GM21529 (cell line): Measurements from ENCODE around the gene NPM3.
"Not testable (repeated sequence)": the region's sequence is repeated elsewhere in the genome, so short reads cannot be mapped to it uniquely, and the experiment has no call there.

Experiments
- ATAC-seq: cut with Tn5 transposase; IDR thresholded peaks from one replicate; pipeline ENCODE4 v1.9.1; 2021; ENCODE audit not compliant: unreplicated experiment

Gene NPM3

GRCh38 chr10:101807158-101807557, 23.9 kb upstream of the NPM3 start:
- no peak for ATAC-seq

- ATAC-seq = no peak
Measured at GRCh38 chr10:101803511-101803910, 20.3 kb upstream of the NPM3 start.

DNA sequence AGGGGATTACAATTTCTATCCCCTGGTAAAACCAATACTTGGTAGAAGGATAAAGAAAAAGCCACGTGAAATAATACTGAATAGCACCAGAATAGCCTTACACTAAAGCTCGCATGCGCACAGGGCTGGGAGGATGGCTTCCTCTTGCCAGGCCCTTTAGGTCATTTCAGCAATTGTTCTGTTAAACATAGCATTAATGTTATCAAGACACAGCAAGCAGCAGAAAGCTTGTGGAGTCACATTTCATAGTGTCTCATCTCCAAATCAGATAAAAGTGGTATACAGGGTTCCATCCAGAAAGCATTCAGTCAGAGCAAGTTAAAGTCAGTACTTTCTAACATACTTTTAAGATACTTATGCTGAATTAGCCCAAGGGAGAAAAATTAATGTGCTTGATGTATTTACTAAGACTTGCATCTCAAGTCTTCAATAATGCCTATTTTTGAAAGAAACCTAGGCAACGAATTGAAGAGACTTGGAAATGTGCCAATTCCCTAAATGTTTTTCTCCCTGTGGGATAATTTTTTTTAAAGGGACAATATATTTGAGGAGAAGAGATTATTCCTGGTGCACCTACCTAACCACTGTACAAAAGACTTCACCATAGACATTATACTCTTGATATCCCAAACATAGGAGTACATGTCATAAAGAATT, 14.3 kb upstream of the NPM3 start:
- ATAC-seq = no peak

- no peak for ATAC-seq
Measured at GRCh38 chr10:101793526-101793925, 10.3 kb upstream of the NPM3 start.

DNA sequence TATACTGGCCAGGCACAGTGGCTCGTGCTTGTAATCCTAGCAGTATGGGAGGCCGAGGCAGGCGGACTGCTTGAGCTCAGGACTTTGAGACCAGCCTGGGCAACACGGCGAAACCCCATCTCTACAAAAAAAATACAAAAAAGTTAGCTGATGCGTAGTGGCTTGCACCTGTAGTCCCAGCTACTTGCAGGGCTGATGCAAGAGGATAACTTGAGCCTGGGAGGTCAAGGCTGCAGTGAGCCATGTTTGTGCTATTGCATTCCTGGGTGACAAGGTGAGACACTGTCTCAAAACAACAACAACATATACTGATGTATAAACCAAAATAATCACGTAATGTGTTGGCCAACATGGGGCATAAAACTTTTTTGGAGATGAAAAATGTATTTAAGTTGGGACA, 6.4 kb upstream of the NPM3 start:
- ATAC-seq = no peak

GRCh38 chr10:101789231-101789630, 6.0 kb upstream of the NPM3 start:
- ATAC-seq = not testable (repeated sequence)

DNA sequence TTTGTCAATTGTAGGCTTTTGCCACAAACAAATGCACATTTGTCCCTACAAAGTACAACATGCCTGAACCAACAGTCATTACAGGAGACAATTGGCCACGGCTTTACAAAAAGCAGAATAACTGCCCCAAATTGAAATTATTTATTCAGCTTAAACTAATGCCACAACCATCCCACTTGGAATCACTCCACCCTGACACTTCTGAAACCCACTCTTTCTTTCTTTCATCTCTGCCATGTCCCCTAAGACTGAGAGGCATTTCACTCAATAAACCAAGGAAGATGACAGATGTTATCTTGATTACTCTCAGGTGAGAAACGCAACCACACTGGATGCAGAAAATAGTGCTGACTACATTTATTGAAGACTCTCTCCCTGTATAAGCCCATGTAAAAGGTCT, 2.6 kb upstream of the NPM3 start:
- no peak for ATAC-seq

DNA sequence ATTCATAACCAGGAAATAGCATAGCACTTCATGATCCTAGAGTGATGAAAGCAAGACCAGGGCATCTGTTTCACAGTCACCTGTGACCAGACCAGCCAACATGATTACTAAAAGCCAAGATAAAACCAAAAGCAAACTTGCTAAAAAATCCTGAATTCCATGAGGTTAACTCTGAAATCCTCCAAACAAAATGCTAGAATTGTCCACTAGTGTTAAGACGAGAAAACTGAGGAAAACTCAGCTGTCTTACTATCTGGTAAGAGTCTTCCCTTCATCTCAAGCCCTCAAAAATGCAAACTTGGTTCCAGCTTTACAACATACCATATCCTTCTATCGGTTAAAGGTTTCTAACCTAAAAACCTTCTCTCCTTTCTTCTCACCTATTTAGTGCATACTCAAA, 1.3 kb upstream of the NPM3 start:
- ATAC-seq = no peak

GRCh38 chr10:101783736-101784118, 481 bp upstream of the NPM3 start:
- ATAC-seq = no peak

DNA sequence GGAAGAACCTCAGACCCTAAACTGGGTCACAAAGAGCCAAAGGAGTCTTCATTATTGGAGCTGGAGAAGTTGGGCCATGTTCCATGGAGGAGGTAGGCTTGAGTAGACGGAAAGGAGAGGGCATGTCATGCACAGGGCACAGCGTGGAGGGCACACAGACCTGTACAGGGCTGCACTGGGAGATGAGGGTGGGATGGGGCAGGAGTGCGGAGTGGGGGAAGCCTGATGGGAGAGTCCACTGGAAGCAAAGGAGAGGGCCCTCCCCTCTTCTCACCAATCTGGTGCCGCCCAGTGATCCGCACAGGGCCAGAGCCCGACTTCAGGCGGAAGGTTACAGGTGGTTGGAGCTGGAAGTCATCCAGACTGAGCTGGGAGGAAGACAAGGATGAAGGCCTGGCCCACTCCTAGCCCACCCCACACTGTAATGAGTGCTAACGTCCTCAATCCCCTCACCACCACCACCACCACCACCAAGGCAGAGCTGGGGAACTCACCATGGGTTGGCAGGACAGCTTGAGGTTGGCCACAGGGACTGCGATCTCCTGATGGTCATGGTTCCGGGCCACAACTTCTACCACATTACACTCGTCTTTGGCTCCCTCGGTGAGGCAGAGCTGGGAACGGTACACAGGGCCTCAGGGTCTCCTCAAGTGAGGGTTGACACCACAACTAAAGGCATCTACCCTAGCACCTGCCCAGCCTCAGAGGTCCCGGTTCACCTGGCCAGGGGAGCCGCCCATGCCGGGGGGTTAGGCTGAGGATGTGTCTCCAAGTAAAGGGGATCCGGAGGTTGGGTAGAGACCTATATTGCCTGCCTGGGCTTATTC, 1.0 kb downstream of the NPM3 start:
- no peak for ATAC-seq

DNA sequence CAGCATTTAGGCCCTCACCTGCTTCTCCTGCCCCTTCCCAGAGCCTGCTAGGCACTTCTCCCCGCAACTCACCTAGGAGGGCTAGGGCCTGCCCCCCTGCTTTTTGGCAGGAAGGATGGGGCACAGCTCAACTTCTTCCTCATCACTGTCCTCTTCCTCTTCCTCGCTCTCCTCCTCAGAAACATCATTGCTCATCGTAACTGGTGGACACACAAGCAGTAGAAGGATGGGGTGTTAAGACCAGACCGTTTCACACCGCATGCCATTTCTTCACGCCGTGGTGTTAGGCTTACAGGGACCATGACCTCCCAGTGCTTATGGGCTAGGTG, 1.6 kb downstream of the NPM3 start:
- no peak for ATAC-seq

- ATAC-seq = no peak
Measured at GRCh38 chr10:101780818-101781654, 2.2 kb downstream of the NPM3 start.

DNA sequence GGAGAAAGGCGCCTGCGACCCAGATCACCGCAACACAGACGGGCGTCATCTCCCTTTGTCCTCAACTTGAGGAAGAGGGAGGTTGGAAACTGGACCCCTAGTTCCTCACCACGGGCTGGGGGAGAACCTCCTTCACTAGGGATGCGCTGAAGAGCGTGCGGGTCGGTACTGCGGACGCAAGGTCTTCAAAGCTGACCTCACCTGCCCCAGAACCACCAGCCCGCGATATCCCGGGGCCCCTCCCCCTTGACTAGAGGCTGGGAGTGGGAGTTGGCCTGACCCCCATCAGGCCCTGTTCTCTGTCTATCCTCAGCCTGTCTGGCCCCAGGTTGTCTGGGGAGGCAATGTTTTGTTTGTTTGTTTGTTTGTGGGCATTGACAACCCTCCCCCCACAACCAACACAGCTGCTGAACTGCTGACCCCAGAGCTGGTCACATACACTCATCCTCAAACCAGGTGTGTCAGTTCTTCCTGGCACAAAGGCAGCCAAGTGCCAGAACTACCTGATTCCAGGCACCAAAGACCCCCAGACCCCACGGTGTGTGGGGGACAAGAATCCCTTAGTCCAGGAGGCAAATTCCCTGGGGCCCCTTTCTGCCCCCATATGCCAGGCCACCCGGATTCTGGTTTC, 2.9 kb downstream of the NPM3 start:
- no peak for ATAC-seq

DNA sequence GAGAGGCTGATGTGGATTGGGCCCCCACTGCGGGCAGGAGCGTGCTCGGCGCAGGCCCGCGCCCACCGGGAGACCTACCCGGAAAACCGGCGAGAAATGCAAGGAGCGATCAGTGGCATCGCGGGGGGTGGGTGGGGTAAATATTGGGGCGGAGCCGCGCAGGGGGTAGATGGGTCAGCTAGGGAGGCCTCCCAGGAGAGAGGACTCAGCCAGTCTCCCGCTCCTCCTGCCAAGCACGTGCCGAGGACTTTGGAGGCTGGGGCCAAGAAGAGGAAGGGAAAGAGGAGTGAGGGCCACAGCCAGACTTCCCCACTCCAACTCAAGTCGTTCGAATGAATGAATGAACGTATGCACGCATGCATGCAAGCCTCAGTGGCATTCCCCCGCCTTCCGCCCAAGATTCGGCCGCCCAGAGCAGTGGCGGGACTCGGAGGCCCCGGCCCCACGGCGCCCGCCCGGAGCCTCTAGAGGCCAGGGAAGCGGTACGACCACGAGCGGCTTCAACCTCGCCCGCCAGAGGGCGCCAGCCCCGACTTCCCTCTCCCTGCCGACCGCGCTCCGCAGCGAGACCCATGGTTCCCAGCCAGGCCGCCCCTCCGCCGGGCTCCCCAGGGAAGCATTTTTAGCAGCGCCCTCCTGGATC, 3.6 kb downstream of the NPM3 start:
- ATAC-seq = peak; percentile 35

DNA sequence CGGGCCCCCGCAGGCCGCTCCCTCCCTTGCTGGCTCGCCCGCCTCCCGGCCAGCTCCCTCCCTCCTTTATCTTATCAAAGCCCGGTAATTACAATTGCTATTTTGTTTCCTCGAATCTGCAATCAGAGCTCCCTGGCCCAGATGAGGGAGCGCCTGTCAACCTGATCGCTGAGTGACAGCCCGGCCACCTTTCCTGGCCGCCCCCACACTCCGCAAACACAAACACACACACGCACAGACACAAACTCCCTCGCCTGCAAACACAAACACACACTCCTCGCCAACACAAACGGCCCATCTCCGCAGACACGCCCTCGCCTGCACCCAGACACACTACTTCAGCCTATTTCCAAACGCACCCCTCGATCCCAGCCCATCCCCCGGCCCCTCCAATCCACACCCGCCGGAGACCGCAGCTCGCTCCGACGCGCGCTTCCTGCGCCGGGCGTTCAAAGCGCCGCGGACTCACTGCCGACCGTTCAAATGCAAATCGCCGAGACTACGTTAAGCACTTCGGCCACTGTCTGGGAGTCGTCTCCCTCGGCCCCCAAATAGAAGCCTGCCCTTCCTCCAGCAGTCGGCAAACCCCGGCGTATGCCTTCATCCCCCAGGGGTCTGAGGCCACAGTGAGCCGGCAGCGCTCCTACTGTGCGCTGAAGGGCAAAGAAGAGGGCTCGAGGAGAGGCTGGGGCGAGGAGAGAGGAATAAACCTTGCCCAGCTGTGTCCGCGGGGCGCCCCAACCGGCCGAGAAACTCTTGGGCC, 4.3 kb downstream of the NPM3 start:
- no peak for ATAC-seq

GRCh38 chr10:101778151-101778780, 5.0 kb downstream of the NPM3 start:
- ATAC-seq = no peak

DNA sequence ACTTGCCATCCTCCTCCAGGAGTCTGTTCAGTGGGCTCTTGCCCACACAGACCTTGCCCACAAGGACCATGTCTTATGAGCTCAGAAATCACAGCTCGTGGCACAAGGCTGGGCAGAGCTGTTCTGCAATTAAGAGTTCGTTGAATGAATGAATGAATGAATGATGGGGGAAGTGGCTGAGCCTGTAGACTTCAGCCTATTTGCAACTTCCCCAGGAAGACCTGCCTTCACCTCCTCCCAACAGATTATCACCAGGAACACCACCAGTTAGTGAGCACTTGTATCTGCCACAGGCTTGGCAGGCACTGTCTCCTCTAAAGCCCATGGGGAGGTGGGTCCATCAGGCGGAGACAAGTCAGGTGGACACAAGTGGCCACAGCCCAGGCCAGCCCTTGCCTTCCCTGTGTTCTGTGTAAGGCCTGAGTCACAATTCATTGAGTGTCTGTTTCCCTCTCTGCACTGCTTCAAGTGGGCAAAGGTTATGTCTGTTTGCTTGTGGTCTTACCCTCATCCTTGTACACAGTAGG, 5.6 kb downstream of the NPM3 start:
- ATAC-seq = no peak

- no peak for ATAC-seq
Measured at GRCh38 chr10:101776161-101776817, 7.0 kb downstream of the NPM3 start.
